ENCODE results near the gene C3. TPM values are rescaled to one million over a fixed set of nuclear protein-coding genes. Genes with fewer than 3 reads are reported as not detected.
A peak's percentile ranks its signal among the peaks of the same experiment; 100 is the strongest.

Gene C3
- total and polyA plus RNA-seq, 2 of the 13 experiments (the other 11 are each of a cell fraction or from before 2014, with no cell fraction given) = 1,455 to 6,272 TPM

DNA sequence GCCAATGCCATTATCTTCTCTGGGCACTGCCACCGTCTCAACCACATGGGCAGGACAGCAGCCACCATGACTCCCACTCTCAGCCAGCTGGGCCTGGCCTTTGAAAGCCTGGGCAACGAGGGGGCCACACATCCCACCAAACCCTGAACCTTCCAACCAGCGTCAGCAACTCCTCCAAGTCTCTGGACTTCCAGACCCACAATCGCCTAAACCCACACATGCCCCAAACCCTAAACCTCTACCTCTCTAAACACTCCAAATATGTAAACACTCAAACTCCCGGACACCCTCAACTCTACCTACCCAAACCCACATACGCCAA, 949 bp downstream of the C3 start:
- Histone ChIP-seq H2AFZ (ENCODE audit: low read length) (no peak overlapping the region), H3K4me2 (ENCODE audit: low read depth, low read length) (peak overlapping the region; percentile 79), H3K4me3 (replicated peaks in 1 of 3; ENCODE audit: insufficient read depth in 1 of 3, low read depth in 2 of 3, low read length in 3 of 3) (peak overlapping the region; percentile 70 to 100 (median 89)), H3K4me1 (ENCODE audit: insufficient read depth, low read length) (peaks cover 65% of the 10 kb centered on the region), H3K27me3 (ENCODE audit: control insufficient read depth in 1 of 2, insufficient read depth in 2 of 2, low read length in 2 of 2) (peaks cover 0 to 7% of the 10 kb centered on the region in 2 experiments; a peak in 1 of 5 replicates), H3K79me2 (ENCODE audit: insufficient read depth, low read length) (peaks cover 24% of the 10 kb centered on the region), H3K9me3 (ENCODE audit: low read length) (no peaks in the 10 kb centered on the region), H3K27ac (ENCODE audit: extremely low read length, insufficient read depth, low read length) (peak overlapping the region; percentile 90), H3K36me3 (replicated peaks in 1 of 2; ENCODE audit: control insufficient read depth in 1 of 2, insufficient read depth in 2 of 2, low read length in 2 of 2) (peaks cover 18 to 31% of the 10 kb centered on the region in 2 experiments), H4K20me1 (ENCODE audit: insufficient read depth, low read length) (peaks cover 51% of the 10 kb centered on the region), H3K9ac (ENCODE audit: insufficient read depth, low read depth, low read length) (peak overlapping the region; percentile 94)
- FAIRE-seq = no peak
- POLR2A ChIA-PET = interaction anchor here (1.5 to 8.0 kb wide), 5 partner anchors 10 to 34 kb away, joined by 12 to 278 read pairs (median 83); partner anchors contain the start of gene GPR108
- CTCF ChIA-PET (ENCODE audit: low intra/inter-chr PET ratio, low total read pairs) = no interaction called here
- no peak for ATAC-seq
- no peak for DNase-seq (ENCODE audit: low spot score)
- in situ Hi-C loops (cut with HindIII; ENCODE audit: extremely low pct_ligation_motif_present, low pct_unique_long_range_greater_than_20kb) (no loop called here), intact Hi-C loops (cut with micrococcal nuclease; ENCODE audit: unreplicated experiment) (loop anchor here (2.0 kb wide), 1 partner anchor 143 kb away; no protein-coding TSS in a partner anchor)
- TSS peak; percentile 66 for BruUV-seq (replicated peaks)
- 0% methylated on average over 5 of the region's 6 CpGs for WGBS (ENCODE audit: low lambda C conversion rate)
- TF ChIP-seq TRIM24 (CRISPR knock-in tag; IDR thresholded peaks at IDR 0.05) (0 out of 2 replicates have a peak, but pooled peaks have one; percentile 4), ZNF788 (CRISPR knock-in tag; IDR thresholded peaks at IDR 0.05; ENCODE audit: borderline replicate concordance) (no peak), ZNF605 (CRISPR knock-in tag; IDR thresholded peaks at IDR 0.05) (peak; percentile 51), ZNF232 (CRISPR knock-in tag; IDR thresholded peaks at IDR 0.05; ENCODE audit: borderline replicate concordance) (0 out of 2 replicates have a peak, but pooled peaks have one; percentile 26), MAFG (CRISPR knock-in tag; IDR thresholded peaks at IDR 0.05) (0 out of 2 replicates have a peak, but pooled peaks have one; percentile 1), AHR (CRISPR knock-in tag; IDR thresholded peaks at IDR 0.05) (0 out of 2 replicates have a peak, but pooled peaks have one; percentile 5), GZF1 (CRISPR knock-in tag; IDR thresholded peaks at IDR 0.05) (peak; percentile 18; the same call in 1 of the 2 replicates), ZNF558 (CRISPR knock-in tag; IDR thresholded peaks at IDR 0.05; ENCODE audit: borderline replicate concordance) (0 out of 2 replicates have a peak, but pooled peaks have one; percentile 8), NBN (conservative IDR thresholded peaks at IDR 0.05) (no peak), ZFX (CRISPR knock-in tag; IDR thresholded peaks at IDR 0.05; ENCODE audit: low read depth) (0 out of 2 replicates have a peak, but pooled peaks have one; percentile 35), ZNF776 (CRISPR knock-in tag; IDR thresholded peaks at IDR 0.05) (0 out of 2 replicates have a peak, but pooled peaks have one; percentile 45), ZNF496 (CRISPR knock-in tag; IDR thresholded peaks at IDR 0.05; ENCODE audit: insufficient replicate concordance) (no peak), KDM5A (IDR thresholded peaks at IDR 0.05; ENCODE audit: borderline replicate concordance, low read length) (no peak)
- TF ChIP-seq, protein P1, sequence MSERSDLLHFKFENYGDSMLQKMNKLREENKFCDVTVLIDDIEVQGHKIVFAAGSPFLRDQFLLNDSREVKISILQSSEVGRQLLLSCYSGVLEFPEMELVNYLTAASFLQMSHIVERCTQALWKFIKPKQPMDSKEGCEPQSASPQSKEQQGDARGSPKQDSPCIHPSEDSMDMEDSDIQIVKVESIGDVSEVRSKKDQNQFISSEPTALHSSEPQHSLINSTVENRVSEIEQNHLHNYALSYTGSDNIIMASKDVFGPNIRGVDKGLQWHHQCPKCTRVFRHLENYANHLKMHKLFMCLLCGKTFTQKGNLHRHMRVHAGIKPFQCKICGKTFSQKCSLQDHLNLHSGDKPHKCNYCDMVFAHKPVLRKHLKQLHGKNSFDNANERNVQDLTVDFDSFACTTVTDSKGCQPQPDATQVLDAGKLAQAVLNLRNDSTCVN (CRISPR knock-in tag; IDR thresholded peaks at IDR 0.05; ENCODE audit: borderline replicate concordance) = 0 out of 2 replicates have a peak, but pooled peaks have one; percentile 1
- TF ChIP-seq, protein P2, sequence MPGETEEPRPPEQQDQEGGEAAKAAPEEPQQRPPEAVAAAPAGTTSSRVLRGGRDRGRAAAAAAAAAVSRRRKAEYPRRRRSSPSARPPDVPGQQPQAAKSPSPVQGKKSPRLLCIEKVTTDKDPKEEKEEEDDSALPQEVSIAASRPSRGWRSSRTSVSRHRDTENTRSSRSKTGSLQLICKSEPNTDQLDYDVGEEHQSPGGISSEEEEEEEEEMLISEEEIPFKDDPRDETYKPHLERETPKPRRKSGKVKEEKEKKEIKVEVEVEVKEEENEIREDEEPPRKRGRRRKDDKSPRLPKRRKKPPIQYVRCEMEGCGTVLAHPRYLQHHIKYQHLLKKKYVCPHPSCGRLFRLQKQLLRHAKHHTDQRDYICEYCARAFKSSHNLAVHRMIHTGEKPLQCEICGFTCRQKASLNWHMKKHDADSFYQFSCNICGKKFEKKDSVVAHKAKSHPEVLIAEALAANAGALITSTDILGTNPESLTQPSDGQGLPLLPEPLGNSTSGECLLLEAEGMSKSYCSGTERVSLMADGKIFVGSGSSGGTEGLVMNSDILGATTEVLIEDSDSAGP (CRISPR knock-in tag; IDR thresholded peaks at IDR 0.05; ENCODE audit: borderline replicate concordance) = 0 out of 2 replicates have a peak, but pooled peaks have one; percentile 57
- TF ChIP-seq, protein P3, sequence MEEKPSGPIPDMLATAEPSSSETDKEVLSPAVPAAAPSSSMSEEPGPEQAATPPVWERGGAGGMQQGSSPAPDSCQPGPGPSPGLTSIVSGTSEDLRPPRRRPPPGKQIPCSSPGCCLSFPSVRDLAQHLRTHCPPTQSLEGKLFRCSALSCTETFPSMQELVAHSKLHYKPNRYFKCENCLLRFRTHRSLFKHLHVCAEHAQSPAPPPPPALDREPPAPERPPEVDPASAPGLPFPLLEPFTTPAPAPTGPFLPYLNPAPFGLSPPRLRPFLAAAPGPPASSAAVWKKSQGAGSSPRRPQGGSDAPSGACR (CRISPR knock-in tag; IDR thresholded peaks at IDR 0.05) = peak; percentile 72
- TF ChIP-seq, protein P4, sequence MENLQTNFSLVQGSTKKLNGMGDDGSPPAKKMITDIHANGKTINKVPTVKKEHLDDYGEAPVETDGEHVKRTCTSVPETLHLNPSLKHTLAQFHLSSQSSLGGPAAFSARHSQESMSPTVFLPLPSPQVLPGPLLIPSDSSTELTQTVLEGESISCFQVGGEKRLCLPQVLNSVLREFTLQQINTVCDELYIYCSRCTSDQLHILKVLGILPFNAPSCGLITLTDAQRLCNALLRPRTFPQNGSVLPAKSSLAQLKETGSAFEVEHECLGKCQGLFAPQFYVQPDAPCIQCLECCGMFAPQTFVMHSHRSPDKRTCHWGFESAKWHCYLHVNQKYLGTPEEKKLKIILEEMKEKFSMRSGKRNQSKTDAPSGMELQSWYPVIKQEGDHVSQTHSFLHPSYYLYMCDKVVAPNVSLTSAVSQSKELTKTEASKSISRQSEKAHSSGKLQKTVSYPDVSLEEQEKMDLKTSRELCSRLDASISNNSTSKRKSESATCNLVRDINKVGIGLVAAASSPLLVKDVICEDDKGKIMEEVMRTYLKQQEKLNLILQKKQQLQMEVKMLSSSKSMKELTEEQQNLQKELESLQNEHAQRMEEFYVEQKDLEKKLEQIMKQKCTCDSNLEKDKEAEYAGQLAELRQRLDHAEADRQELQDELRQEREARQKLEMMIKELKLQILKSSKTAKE (CRISPR knock-in tag; IDR thresholded peaks at IDR 0.05; ENCODE audit: borderline replicate concordance) = no peak
